ENCODE measurements around the gene CSMD2. TPM values are rescaled to one million over a fixed set of nuclear protein-coding genes. Genes with fewer than 3 reads are reported as not detected.

CSMD2 gene
- total and polyA plus RNA-seq, 8 donors: 0.20 to 0.81 (median 0.47) TPM

GRCh38 chr1:33618636-33619035 lies 546.4 kb downstream of the CSMD2 start:
- DNase-seq (no peak), ATAC-seq (no peak)
- intact Hi-C loops (cut with DNase I): no loop called here
- Histone ChIP-seq H3K27ac (no peak overlapping the region), H3K4me1 (no peaks in the 10 kb centered on the region), H3K27me3 (peaks cover 0 to 15% of the 10 kb centered on the region in 2 donors), H3K9me3 (no peaks in the 10 kb centered on the region), H3K36me3 (no peaks in the 10 kb centered on the region), H3K4me3 (no peak overlapping the region)
- TF ChIP-seq CTCF (IDR thresholded peaks at IDR 0.05): no peak

- Histone ChIP-seq H3K4me1 (no peaks in the 10 kb centered on the region), H3K27ac (no peak overlapping the region), H3K4me3 (no peak overlapping the region), H3K27me3 (peaks cover 0 to 23% of the 10 kb centered on the region in 2 donors), H3K9me3 (no peaks in the 10 kb centered on the region), H3K36me3 (no peaks in the 10 kb centered on the region)
- ATAC-seq: no peak
- DNase-seq: no peak
- intact Hi-C loops (cut with DNase I): no loop called here
- TF ChIP-seq CTCF (IDR thresholded peaks at IDR 0.05): no peak
Observed at GRCh38 chr1:33617451-33617850, 547.6 kb downstream of the CSMD2 start.

- intact Hi-C loops (cut with DNase I): no loop called here
- no peak for ATAC-seq
- Histone ChIP-seq H3K4me3 (no peak overlapping the region), H3K27ac (no peak overlapping the region), H3K9me3 (no peaks in the 10 kb centered on the region), H3K4me1 (no peaks in the 10 kb centered on the region), H3K27me3 (peaks cover 0 to 23% of the 10 kb centered on the region in 2 donors), H3K36me3 (no peaks in the 10 kb centered on the region)
- TF ChIP-seq CTCF (IDR thresholded peaks at IDR 0.05): no peak
- no peak for DNase-seq
Observed at GRCh38 chr1:33616780-33617179, 548.2 kb downstream of the CSMD2 start.

- Histone ChIP-seq H3K27me3 (peaks cover 0 to 23% of the 10 kb centered on the region in 2 donors), H3K36me3 (no peaks in the 10 kb centered on the region), H3K4me3 (no peak overlapping the region), H3K9me3 (no peaks in the 10 kb centered on the region), H3K27ac (no peak overlapping the region), H3K4me1 (no peaks in the 10 kb centered on the region)
- no peak for TF ChIP-seq CTCF (IDR thresholded peaks at IDR 0.05)
- DNase-seq: no peak
- no peak for ATAC-seq
- intact Hi-C loops (cut with DNase I): no loop called here
Observed at GRCh38 chr1:33615546-33615945, 549.5 kb downstream of the CSMD2 start.

- DNase-seq (peak in 1 of 4 donors; percentile 37), ATAC-seq (no peak)
- Histone ChIP-seq H3K27me3 (peaks cover 0 to 23% of the 10 kb centered on the region in 2 donors), H3K4me1 (no peaks in the 10 kb centered on the region), H3K4me3 (no peak overlapping the region), H3K27ac (no peak overlapping the region), H3K36me3 (no peaks in the 10 kb centered on the region), H3K9me3 (no peaks in the 10 kb centered on the region)
- intact Hi-C loops (cut with DNase I): no loop called here
- no peak for TF ChIP-seq CTCF (IDR thresholded peaks at IDR 0.05)
Observed at GRCh38 chr1:33610864-33611455, 554.1 kb downstream of the CSMD2 start.
